MM.1S (cell line): ENCODE results near the gene GNAT2.

Experiments
- DNase-seq: peaks from one replicate; pipeline ENCODE4 v3.0.0-alpha.2; 2015
- H2AFZ ChIP-seq: fragments of 300-600 bp; sonication (generic); 2 replicates; pipeline ENCODE4 v1.6.0; 2016; ENCODE audit warnings: antibody characterized with exemption, low read length
- H3F3A ChIP-seq: fragments of 300-600 bp; sonication (generic); 2 replicates; pipeline ENCODE4 v1.6.1; 2016; ENCODE audit warnings: mild to moderate bottlenecking, antibody characterized with exemption, low read length, moderate library complexity, mixed read lengths; ENCODE audit not compliant: insufficient read depth
- H3K27ac ChIP-seq: fragments of 300-600 bp; sonication (generic); 2 replicates; pipeline ENCODE4 v1.5.1; 2016; ENCODE audit warnings: mild to moderate bottlenecking, low read length
- H3K27me3 ChIP-seq: fragments of 300-600 bp; sonication (generic); replicated peaks from 2 replicates; pipeline ENCODE4 v1.6.0; 2016; ENCODE audit warnings: low read length; ENCODE audit not compliant: insufficient read depth
- H3K36me3 ChIP-seq: fragments of 300-600 bp; sonication (generic); replicated peaks from 2 replicates; pipeline ENCODE4 v1.6.1; 2016; ENCODE audit warnings: mild to moderate bottlenecking, low read length, mixed read lengths; ENCODE audit not compliant: insufficient read depth
- H3K4me1 ChIP-seq: fragments of 300-600 bp; sonication (generic); 2 replicates; pipeline ENCODE4 v1.6.1; 2016; ENCODE audit warnings: low read length, mixed read lengths
- H3K4me2 ChIP-seq: fragments of 300-600 bp; sonication (generic); 2 replicates; pipeline ENCODE4 v1.6.0; 2016; ENCODE audit warnings: low read depth, low read length
- H3K4me3 ChIP-seq: fragments of 300-600 bp; sonication (generic); 2 replicates; pipeline ENCODE4 v1.5.1; 2016; ENCODE audit warnings: low read length, mixed read lengths
- H3K79me2 ChIP-seq: fragments of 300-600 bp; sonication (generic); 2 replicates; pipeline ENCODE4 v1.6.1; 2016; ENCODE audit warnings: mixed run types, low read length, mixed read lengths
- H3K9ac ChIP-seq: fragments of 300-600 bp; sonication (generic); 2 replicates; pipeline ENCODE4 v1.6.1; 2016; ENCODE audit warnings: low read length, mixed read lengths
- H3K9me2 ChIP-seq: fragments of 300-600 bp; sonication (generic); replicated peaks from 2 replicates; pipeline ENCODE4 v1.6.1; 2016; ENCODE audit warnings: mild to moderate bottlenecking, low read length, mixed read lengths; ENCODE audit not compliant: insufficient read depth
- H3K9me3 ChIP-seq: fragments of 300-600 bp; sonication (generic); replicated peaks from 2 replicates; pipeline ENCODE4 v1.6.1; 2016; ENCODE audit warnings: mild to moderate bottlenecking, low read length, mixed read lengths; ENCODE audit not compliant: insufficient read depth
- H4K20me1 ChIP-seq: fragments of 300-600 bp; sonication (generic); 2 replicates; pipeline ENCODE4 v1.6.1; 2016; ENCODE audit warnings: mild to moderate bottlenecking, low read length, moderate library complexity, mixed read lengths; ENCODE audit not compliant: insufficient read depth
- CTCF ChIP-seq: fragments of 300-600 bp; sonication (generic); IDR thresholded peaks from 2 replicates; pipeline ENCODE4 v1.5.1; 2016; ENCODE audit warnings: antibody characterized with exemption, low read length, mixed read lengths
- EZH2 ChIP-seq: fragments of 300-600 bp; sonication (generic); optimal IDR thresholded peaks from 2 replicates; pipeline ENCODE3; 2017; ENCODE audit warnings: low read depth, mild to moderate bottlenecking, antibody characterized with exemption, low read length, mixed read lengths
- EZH2phosphoT487 ChIP-seq: fragments of 300-600 bp; sonication (generic); IDR thresholded peaks from 2 replicates; pipeline ENCODE4 v1.6.1; 2018; ENCODE audit warnings: antibody characterized with exemption, low read length

GNAT2 gene

DNA sequence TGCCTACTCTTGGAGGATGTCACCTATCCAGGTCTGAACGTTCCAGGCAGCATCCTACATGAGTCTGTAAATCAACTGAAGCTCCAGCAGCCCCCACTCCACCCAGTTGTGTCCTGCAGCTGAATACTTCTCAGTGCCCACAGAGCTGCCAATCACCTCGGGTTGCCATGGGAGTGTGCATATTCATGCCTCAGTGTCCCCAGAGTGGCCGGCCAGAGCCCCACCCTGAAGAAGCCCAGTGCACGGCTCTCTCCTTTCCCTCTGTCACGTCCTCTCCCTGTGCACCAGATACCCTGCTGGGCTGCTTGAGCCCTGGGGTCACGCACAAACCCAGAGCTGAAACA is 20.4 kb upstream of the GNAT2 start:
- Histone ChIP-seq H3F3A (no peaks in the 10 kb centered on the region), H3K9ac (no peak overlapping the region), H3K4me1 (peaks cover 16% of the 10 kb centered on the region), H3K9me2 (no peaks in the 10 kb centered on the region), H3K36me3 (no peaks in the 10 kb centered on the region), H3K27me3 (no peaks in the 10 kb centered on the region), H4K20me1 (no peaks in the 10 kb centered on the region), H3K9me3 (no peaks in the 10 kb centered on the region), H3K79me2 (no peaks in the 10 kb centered on the region), H3K27ac (no peak overlapping the region), H3K4me3 (no peak overlapping the region), H2AFZ (no peak overlapping the region), H3K4me2 (no peak overlapping the region)
- TF ChIP-seq EZH2: no peak
- TF ChIP-seq EZH2phosphoT487: no peak
- TF ChIP-seq CTCF: no peak
- no peak for DNase-seq

DNA sequence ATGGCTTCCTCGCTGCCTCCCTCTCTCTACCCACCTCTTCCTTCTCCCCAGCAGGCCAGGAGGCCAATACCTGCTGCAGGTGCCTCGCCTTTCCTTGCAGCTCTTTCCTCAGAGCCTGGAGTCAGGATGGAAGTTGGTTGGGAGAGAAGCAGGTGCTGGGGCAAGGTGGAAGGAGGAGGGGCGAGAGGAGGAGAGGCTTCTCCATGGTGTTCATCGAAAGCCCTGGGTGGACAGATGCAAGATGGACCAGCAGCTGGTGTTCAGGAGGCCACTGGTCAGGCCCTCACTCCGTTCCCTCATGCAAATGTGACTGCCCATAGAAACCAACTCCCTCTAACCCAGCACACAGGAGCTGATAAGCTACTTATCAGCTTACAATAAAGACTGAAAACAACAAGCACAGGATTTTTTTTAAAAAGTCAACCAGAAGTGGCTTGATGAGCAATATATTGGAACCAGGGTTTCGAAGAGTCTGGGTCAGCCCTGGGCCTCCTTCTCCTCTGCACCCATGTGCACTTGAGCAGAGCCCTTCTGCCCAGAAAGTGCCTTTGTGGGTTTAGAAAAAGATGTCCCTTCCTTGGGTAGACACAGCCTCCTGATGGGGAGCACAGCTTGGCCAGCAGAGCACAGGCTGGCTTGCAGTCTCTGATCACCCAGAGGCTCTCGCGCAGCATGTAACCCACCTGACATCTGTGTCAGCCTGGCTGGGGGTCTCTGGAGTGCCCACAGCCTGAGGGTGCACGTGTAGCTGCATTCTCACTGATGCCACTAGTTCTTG is 19.8 kb upstream of the GNAT2 start:
- Histone ChIP-seq H3K36me3 (no peaks in the 10 kb centered on the region), H3K4me1 (peaks cover 22% of the 10 kb centered on the region), H4K20me1 (no peaks in the 10 kb centered on the region), H3K27ac (no peak overlapping the region), H3K9me2 (no peaks in the 10 kb centered on the region), H3K79me2 (no peaks in the 10 kb centered on the region), H3F3A (no peaks in the 10 kb centered on the region), H3K4me2 (no peak overlapping the region), H3K27me3 (no peaks in the 10 kb centered on the region), H3K9me3 (no peaks in the 10 kb centered on the region), H2AFZ (no peak overlapping the region), H3K9ac (no peak overlapping the region), H3K4me3 (no peak overlapping the region)
- DNase-seq: no peak
- no peak for TF ChIP-seq CTCF
- no peak for TF ChIP-seq EZH2phosphoT487
- no peak for TF ChIP-seq EZH2

GRCh38 chr1:109637446-109637845 is 18.0 kb upstream of the GNAT2 start:
- Histone ChIP-seq H3K9me2 (no peaks in the 10 kb centered on the region), H3K4me2 (no peak overlapping the region), H3K27me3 (no peaks in the 10 kb centered on the region), H3K9me3 (no peaks in the 10 kb centered on the region), H2AFZ (no peak overlapping the region), H3K27ac (no peak overlapping the region), H3F3A (no peaks in the 10 kb centered on the region), H3K4me1 (peaks cover 23% of the 10 kb centered on the region), H3K9ac (no peak overlapping the region), H3K36me3 (no peaks in the 10 kb centered on the region), H4K20me1 (no peaks in the 10 kb centered on the region), H3K79me2 (no peaks in the 10 kb centered on the region), H3K4me3 (no peak overlapping the region)
- DNase-seq: no peak
- TF ChIP-seq EZH2 (no peak), EZH2phosphoT487 (no peak), CTCF (no peak)
